Fibroblast of the aortic adventitia (primary cell): ENCODE measurements around the gene SAMM50. TPM values are rescaled to one million over a fixed set of nuclear protein-coding genes. Genes with fewer than 3 reads are reported as not detected.

Experiments used
- DNase-seq: peaks from one replicate; pipeline ENCODE4 v3.0.0-alpha.2; 2010; ENCODE audit warnings: low read depth
- H3K4me3 ChIP-seq: 2 replicates; pipeline ENCODE4 v1.5.1; 2011; ENCODE audit warnings: low read depth, mild to moderate bottlenecking, control low read depth, low read length, moderate library complexity
- CTCF ChIP-seq: IDR thresholded peaks from 2 replicates; pipeline ENCODE4 v1.5.1; 2011; ENCODE audit warnings: mild to moderate bottlenecking, low read length, control low read depth, inconsistent platforms; ENCODE audit not compliant: insufficient read depth
- total RNA-seq: library from RNA; depleted of rRNA; stranded (reverse); fragments of >200 nt; gene quantifications from 2 replicates; pipeline ENCODE4 v1.2.3, GENCODE V29; 2012; ENCODE audit warnings: low replicate concordance

SAMM50 gene
- total RNA-seq, 1 donor, result 54.3 TPM

GRCh38 chr22:44019846-44020245 is 64.6 kb downstream of the SAMM50 start:
- no peak overlapping the region for H3K4me3 ChIP-seq
- no peak for DNase-seq
- TF ChIP-seq CTCF, result no peak

GRCh38 chr22:44020981-44021380 is 65.7 kb downstream of the SAMM50 start:
- TF ChIP-seq CTCF, result no peak
- H3K4me3 ChIP-seq, result no peak overlapping the region
- DNase-seq, result no peak

GRCh38 chr22:44023404-44024287 is 68.4 kb downstream of the SAMM50 start:
- H3K4me3 ChIP-seq, result peak overlapping the region; percentile 76
- peak; percentile 27 for DNase-seq
- TF ChIP-seq CTCF, result no peak

GRCh38 chr22:44024288-44024921 is 69.2 kb downstream of the SAMM50 start, which contains the start of gene PARVB:
Gene PARVB, plus strand, starts transcription at chr22:44024302. Its CDS starts 38 bp downstream, at chr22:44024340.
- TF ChIP-seq CTCF, result no peak
- peak within 1 kb of the TSS; percentile 76 for H3K4me3 ChIP-seq
- DNase-seq, result peak; percentile 12

GRCh38 chr22:44025171-44026065 is 70.2 kb downstream of the SAMM50 start:
- DNase-seq, result no peak
- peak overlapping the region; percentile 69 for H3K4me3 ChIP-seq
- no peak for TF ChIP-seq CTCF

GRCh38 chr22:44026066-44026629 is 70.9 kb downstream of the SAMM50 start:
- H3K4me3 ChIP-seq, result no peak overlapping the region
- no peak for TF ChIP-seq CTCF
- no peak for DNase-seq
